ENCODE results near the gene FAM13A. TPM values are rescaled to one million over a fixed set of nuclear protein-coding genes. Genes with fewer than 3 reads are reported as not detected.
"Not testable (repeated sequence)": the region's sequence is repeated elsewhere in the genome, so short reads cannot be mapped to it uniquely, and the experiment has no call there.

FAM13A gene
- total RNA-seq, 1 donor from 2014 or later: 32.2 TPM

GRCh38 chr4:89021684-89022083 is 35.3 kb downstream of the FAM13A start:
- Histone ChIP-seq H3K4me3 (no peak overlapping the region), H3K9me3 (no peaks in the 10 kb centered on the region), H3K27me3 (no peaks in the 10 kb centered on the region), H3K36me3 (no peaks in the 10 kb centered on the region), H3K27ac (no peak overlapping the region), H3K4me1 (no peaks in the 10 kb centered on the region)
- no peak for DNase-seq (ENCODE audit: extremely low spot score in 2 of 2)
- intact Hi-C loops (cut with DNase I): loop anchor here (5.0 to 10.0 kb wide), 2 partner anchors 204 to 317 kb away; no protein-coding TSS in a partner anchor
- TF ChIP-seq POLR2A (IDR thresholded peaks at IDR 0.05) (no peak), POLR2AphosphoS5 (IDR thresholded peaks at IDR 0.05; ENCODE audit: insufficient read depth in 1 of 2, low read depth in 1 of 2) (no peak), CTCF (IDR thresholded peaks at IDR 0.05) (no peak)

GRCh38 chr4:89021062-89021461 is 35.9 kb downstream of the FAM13A start:
- no peak for TF ChIP-seq CTCF (IDR thresholded peaks at IDR 0.05)
- TF ChIP-seq POLR2AphosphoS5 (IDR thresholded peaks at IDR 0.05; ENCODE audit: insufficient read depth in 1 of 2, low read depth in 1 of 2): no peak
- no peak for TF ChIP-seq POLR2A (IDR thresholded peaks at IDR 0.05)
- H3K27ac ChIP-seq: no peak overlapping the region
- H3K36me3 ChIP-seq: no peaks in the 10 kb centered on the region
- no peaks in the 10 kb centered on the region for H3K27me3 ChIP-seq
- no peak overlapping the region for H3K4me3 ChIP-seq
- DNase-seq (ENCODE audit: extremely low spot score in 2 of 2): no peak
- H3K4me1 ChIP-seq: no peaks in the 10 kb centered on the region
- intact Hi-C loops (cut with DNase I): loop anchor here (5.0 to 10.0 kb wide), 2 partner anchors 204 to 316 kb away; no protein-coding TSS in a partner anchor
- no peaks in the 10 kb centered on the region for H3K9me3 ChIP-seq

- H3K4me3 ChIP-seq; intact Hi-C loops (cut with DNase I); H3K4me1 ChIP-seq; H3K36me3 ChIP-seq; H3K27ac ChIP-seq; H3K27me3 ChIP-seq; H3K9me3 ChIP-seq; DNase-seq (ENCODE audit: extremely low spot score in 2 of 2): not testable (repeated sequence)
Measured at GRCh38 chr4:89014897-89015296, 42.1 kb downstream of the FAM13A start.

- TF ChIP-seq CTCF (IDR thresholded peaks at IDR 0.05) (no peak), POLR2A (IDR thresholded peaks at IDR 0.05) (no peak)
Measured at GRCh38 chr4:89009761-89010369, 47.1 kb downstream of the FAM13A start.

GRCh38 chr4:89009115-89009514 is 47.9 kb downstream of the FAM13A start:
- intact Hi-C loops (cut with DNase I): no loop called here
- H3K4me3 ChIP-seq: no peak overlapping the region
- no peak for DNase-seq (ENCODE audit: extremely low spot score in 2 of 2)
- no peak overlapping the region for H3K27ac ChIP-seq
- H3K9me3 ChIP-seq: no peaks in the 10 kb centered on the region
- no peaks in the 10 kb centered on the region for H3K36me3 ChIP-seq
- H3K4me1 ChIP-seq: no peaks in the 10 kb centered on the region
- H3K27me3 ChIP-seq: no peaks in the 10 kb centered on the region
- no peak for TF ChIP-seq CTCF (IDR thresholded peaks at IDR 0.05)
- no peak for TF ChIP-seq POLR2A (IDR thresholded peaks at IDR 0.05)
- no peak for TF ChIP-seq POLR2AphosphoS5 (IDR thresholded peaks at IDR 0.05; ENCODE audit: insufficient read depth in 1 of 2, low read depth in 1 of 2)

More at GRCh38 chr4:89009761-89010369, 47.1 kb downstream of the FAM13A start:
- Histone ChIP-seq H3K27ac (no peak overlapping the region), H3K4me1 (no peaks in the 10 kb centered on the region), H3K27me3 (no peaks in the 10 kb centered on the region), H3K9me3 (peaks cover 2% of the 10 kb centered on the region), H3K36me3 (peaks cover 0 to 3% of the 10 kb centered on the region in 2 donors), H3K4me3 (no peak overlapping the region)
- no peak for DNase-seq (ENCODE audit: extremely low spot score in 2 of 2)
- intact Hi-C loops (cut with DNase I): no loop called here

Data from vagina (tissue), 2 donors.